ENCODE measurements around the gene NCKAP5. TPM values are rescaled to one million over a fixed set of nuclear protein-coding genes. Genes with fewer than 3 reads are reported as not detected.

Gene NCKAP5
- total RNA-seq, 4 donors from 2014 or later: 0.55 to 6.6 (median 3.3) TPM; not detected in 1

DNA sequence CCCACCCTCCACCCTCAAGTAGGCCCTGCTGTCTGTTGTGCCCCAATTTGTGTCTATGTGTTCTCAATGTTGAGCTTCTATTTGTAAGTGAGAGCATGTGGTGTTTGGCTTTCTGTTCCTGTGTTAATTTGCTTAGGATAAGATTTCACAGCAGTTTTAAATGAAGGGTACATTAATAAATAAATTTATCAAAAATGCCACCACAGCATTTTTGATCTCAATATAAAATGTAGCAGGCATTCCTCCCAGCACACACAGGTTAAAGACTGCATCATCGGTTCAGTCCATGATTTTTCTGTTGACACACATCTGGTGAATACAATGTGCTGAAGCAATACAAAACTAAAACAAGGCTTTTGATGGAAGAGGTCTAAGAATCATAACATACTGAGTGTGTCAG, 486.2 kb downstream of the NCKAP5 start:
- H3K9me3 ChIP-seq: no peaks in the 10 kb centered on the region

GRCh38 chr2:133080822-133081221, 487.4 kb downstream of the NCKAP5 start:
- Histone ChIP-seq H3K4me3 (no peak overlapping the region), H3K9me3 (no peaks in the 10 kb centered on the region), H3K27me3 (no peaks in the 10 kb centered on the region), H3K27ac (no peak overlapping the region), H3K36me3 (no peaks in the 10 kb centered on the region), H3K4me1 (no peaks in the 10 kb centered on the region)
- DNase-seq: no peak
- TF ChIP-seq POLR2A (IDR thresholded peaks at IDR 0.05): no peak
- intact Hi-C loops (cut with DNase I; ENCODE audit: low total_unique reads): no loop called here

More for the DNA sequence above, 486.2 kb downstream of the NCKAP5 start:
- Histone ChIP-seq H3K4me1 (no peaks in the 10 kb centered on the region), H3K36me3 (no peaks in the 10 kb centered on the region), H3K27ac (no peak overlapping the region), H3K27me3 (no peaks in the 10 kb centered on the region), H3K4me3 (no peak overlapping the region)
- no peak for DNase-seq
- TF ChIP-seq, protein P1, sequence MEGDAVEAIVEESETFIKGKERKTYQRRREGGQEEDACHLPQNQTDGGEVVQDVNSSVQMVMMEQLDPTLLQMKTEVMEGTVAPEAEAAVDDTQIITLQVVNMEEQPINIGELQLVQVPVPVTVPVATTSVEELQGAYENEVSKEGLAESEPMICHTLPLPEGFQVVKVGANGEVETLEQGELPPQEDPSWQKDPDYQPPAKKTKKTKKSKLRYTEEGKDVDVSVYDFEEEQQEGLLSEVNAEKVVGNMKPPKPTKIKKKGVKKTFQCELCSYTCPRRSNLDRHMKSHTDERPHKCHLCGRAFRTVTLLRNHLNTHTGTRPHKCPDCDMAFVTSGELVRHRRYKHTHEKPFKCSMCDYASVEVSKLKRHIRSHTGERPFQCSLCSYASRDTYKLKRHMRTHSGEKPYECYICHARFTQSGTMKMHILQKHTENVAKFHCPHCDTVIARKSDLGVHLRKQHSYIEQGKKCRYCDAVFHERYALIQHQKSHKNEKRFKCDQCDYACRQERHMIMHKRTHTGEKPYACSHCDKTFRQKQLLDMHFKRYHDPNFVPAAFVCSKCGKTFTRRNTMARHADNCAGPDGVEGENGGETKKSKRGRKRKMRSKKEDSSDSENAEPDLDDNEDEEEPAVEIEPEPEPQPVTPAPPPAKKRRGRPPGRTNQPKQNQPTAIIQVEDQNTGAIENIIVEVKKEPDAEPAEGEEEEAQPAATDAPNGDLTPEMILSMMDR (IDR thresholded peaks at IDR 0.05): no peak
- no peak for TF ChIP-seq POLR2A (IDR thresholded peaks at IDR 0.05)
- intact Hi-C loops (cut with DNase I; ENCODE audit: low total_unique reads): no loop called here

DNA sequence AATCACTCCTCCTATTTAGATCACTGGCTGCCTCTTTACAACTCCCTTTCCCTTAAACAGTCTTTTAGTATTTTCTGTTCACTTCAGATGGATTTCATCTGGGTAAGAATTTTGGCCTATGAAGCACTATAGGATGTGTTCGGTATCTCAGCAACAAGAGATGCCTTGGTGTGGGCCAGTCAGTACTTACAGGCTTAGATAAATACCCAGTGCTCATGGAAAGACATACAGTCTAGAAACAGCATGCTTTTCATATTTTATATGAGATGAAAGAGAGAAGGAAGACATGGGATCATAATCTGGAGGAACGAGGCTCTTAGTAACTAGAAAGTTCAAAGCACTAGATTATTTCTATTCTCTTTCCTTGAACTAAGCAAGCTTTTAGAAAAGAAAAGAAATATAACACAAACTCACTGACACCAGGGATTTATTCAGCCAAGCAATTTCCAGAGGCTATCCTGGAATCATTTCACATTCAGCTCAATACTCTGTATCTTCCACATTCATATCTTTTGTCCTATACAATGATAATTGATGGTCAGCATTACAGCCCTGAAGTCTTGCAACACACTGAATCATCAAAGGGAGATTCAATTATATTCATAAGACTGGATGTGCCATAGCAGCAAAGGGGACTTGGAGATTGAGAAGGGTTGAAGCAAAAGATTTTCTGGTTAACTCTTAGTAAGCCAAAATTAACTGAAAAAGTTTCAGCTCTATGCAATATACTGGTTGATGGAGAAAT, 489.4 kb downstream of the NCKAP5 start:
- Histone ChIP-seq H3K4me1 (no peaks in the 10 kb centered on the region), H3K27me3 (no peaks in the 10 kb centered on the region), H3K4me3 (no peak overlapping the region), H3K36me3 (no peaks in the 10 kb centered on the region), H3K27ac (no peak overlapping the region), H3K9me3 (no peaks in the 10 kb centered on the region)
- TF ChIP-seq, protein P1 (IDR thresholded peaks at IDR 0.05): no peak
- no peak for TF ChIP-seq POLR2A (IDR thresholded peaks at IDR 0.05)
- intact Hi-C loops (cut with DNase I; ENCODE audit: low total_unique reads): no loop called here
- no peak for DNase-seq

- Histone ChIP-seq H3K4me1 (no peaks in the 10 kb centered on the region), H3K27ac (no peak overlapping the region), H3K36me3 (no peaks in the 10 kb centered on the region), H3K4me3 (no peak overlapping the region), H3K27me3 (no peaks in the 10 kb centered on the region), H3K9me3 (no peaks in the 10 kb centered on the region)
- intact Hi-C loops (cut with DNase I; ENCODE audit: low total_unique reads): no loop called here
- TF ChIP-seq, protein P1 (IDR thresholded peaks at IDR 0.05): no peak
- TF ChIP-seq POLR2A (IDR thresholded peaks at IDR 0.05): no peak
- DNase-seq: no peak
These were observed 490.9 kb downstream of the NCKAP5 start for GRCh38 chr2:133077269-133077822.

DNA sequence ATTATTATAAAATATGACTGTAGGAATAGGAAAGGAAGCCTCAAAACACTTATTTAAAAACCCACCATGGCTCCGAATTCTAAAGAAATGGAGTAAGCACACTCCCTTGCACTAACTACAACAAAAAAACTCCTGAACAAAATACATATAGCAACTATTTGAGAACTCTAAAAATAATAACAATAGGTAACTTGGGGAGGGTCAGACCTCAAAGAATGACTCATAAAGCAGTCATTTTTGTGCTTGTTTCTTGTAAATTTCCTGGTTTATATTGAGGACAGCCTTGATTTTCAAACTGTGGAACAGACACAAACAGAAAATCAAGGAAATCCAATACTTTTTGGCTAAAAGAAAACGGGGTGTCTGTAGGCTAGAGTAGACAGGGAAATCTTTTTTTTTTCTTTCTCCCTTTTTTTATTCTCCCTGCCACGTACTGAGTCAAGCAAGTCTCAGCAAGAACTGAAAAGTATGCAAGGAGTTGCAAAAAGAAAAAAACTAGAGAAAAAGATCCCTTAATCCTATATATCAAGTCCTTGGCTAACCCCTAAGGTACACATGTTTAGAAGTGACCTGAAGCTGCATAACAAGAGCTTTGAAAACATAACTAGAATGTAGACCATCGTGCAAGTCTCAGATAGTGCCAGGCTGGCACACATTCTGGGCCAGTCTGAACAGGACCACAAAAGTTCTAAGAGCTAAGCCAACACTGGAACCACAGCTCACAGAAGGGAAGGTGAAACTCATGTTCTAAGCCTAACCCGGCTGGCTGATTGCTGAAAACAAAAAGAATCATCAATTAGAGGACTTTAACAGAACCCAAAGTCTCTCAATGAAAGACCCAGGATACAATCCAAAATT, 495.2 kb downstream of the NCKAP5 start:
- intact Hi-C loops (cut with DNase I; ENCODE audit: low total_unique reads): no loop called here
- H3K4me1 ChIP-seq: no peaks in the 10 kb centered on the region
- H3K9me3 ChIP-seq: no peaks in the 10 kb centered on the region
- no peaks in the 10 kb centered on the region for H3K36me3 ChIP-seq
- H3K27me3 ChIP-seq: no peaks in the 10 kb centered on the region
- DNase-seq: no peak
- H3K4me3 ChIP-seq: no peak overlapping the region
- TF ChIP-seq, protein P1 (IDR thresholded peaks at IDR 0.05): no peak
- TF ChIP-seq POLR2A (IDR thresholded peaks at IDR 0.05): no peak
- no peak overlapping the region for H3K27ac ChIP-seq
